NCI-H1417 (cell line): ENCODE measurements around the gene TNFRSF17.
"Not testable (repeated sequence)": the region's sequence is repeated elsewhere in the genome, so short reads cannot be mapped to it uniquely, and the experiment has no call there.

Experiments used
- DNase-seq, 3 experiments: peaks; one replicate each; lab custom pipeline; 2025; lab: John Stamatoyannopoulos, UW

Gene TNFRSF17

GRCh38 chr16:11964761-11965551 is at the start of gene TNFRSF17:
Gene TNFRSF17, plus strand, starts transcription at chr16:11965210. Its CDS starts 115 bp downstream, at chr16:11965325.
- DNase-seq: no peak

GRCh38 chr16:11915644-11916523 is 49.1 kb upstream of the TNFRSF17 start, which contains the start of gene GSPT1:
Gene GSPT1, minus strand, starts transcription at chr16:11915956. Its CDS starts 236 bp downstream, at chr16:11915720.
- DNase-seq: peak; percentile 92 to 99 (median 97)

GRCh38 chr16:11916524-11917285 is 48.3 kb upstream of the TNFRSF17 start:
- DNase-seq: peak; percentile 29 to 64 (median 45)

- DNase-seq: not testable (repeated sequence)
These were observed 41.0 kb upstream of the TNFRSF17 start for GRCh38 chr16:11924046-11924445.

GRCh38 chr16:11927350-11927749 is 37.7 kb upstream of the TNFRSF17 start:
- DNase-seq: not testable (repeated sequence)

GRCh38 chr16:11941945-11942344 is 23.1 kb upstream of the TNFRSF17 start, which contains the start of gene NPIPB2:
Gene NPIPB2, minus strand, starts transcription at chr16:11942045. Its CDS starts 0 bp downstream, at chr16:11942045.
- not testable (repeated sequence) for DNase-seq

- DNase-seq: no peak
These were observed 18.6 kb upstream of the TNFRSF17 start for GRCh38 chr16:11946433-11946832.

GRCh38 chr16:11948819-11949218 is 16.2 kb upstream of the TNFRSF17 start:
- DNase-seq: no peak

- peak in 2 of 3 experiments; percentile 3 to 70 for DNase-seq
These were observed 15.5 kb upstream of the TNFRSF17 start for GRCh38 chr16:11949527-11949926.

- no peak for DNase-seq
These were observed 14.6 kb upstream of the TNFRSF17 start for GRCh38 chr16:11950388-11950787.

- DNase-seq: not testable (repeated sequence)
These were observed 11.4 kb upstream of the TNFRSF17 start for GRCh38 chr16:11953576-11953975.

- DNase-seq: no peak
These were observed 9.3 kb upstream of the TNFRSF17 start for GRCh38 chr16:11955713-11956123.

GRCh38 chr16:11956558-11956957 is 8.5 kb upstream of the TNFRSF17 start:
- DNase-seq: no peak

GRCh38 chr16:11957591-11958395 is 7.2 kb upstream of the TNFRSF17 start:
- DNase-seq: no peak

GRCh38 chr16:11962457-11962856 is 2.6 kb upstream of the TNFRSF17 start:
- DNase-seq: not testable (repeated sequence)

- not testable (repeated sequence) for DNase-seq
These were observed 2.0 kb upstream of the TNFRSF17 start for GRCh38 chr16:11962978-11963377.

- no peak for DNase-seq
These were observed 1.3 kb upstream of the TNFRSF17 start for GRCh38 chr16:11963706-11964105.

GRCh38 chr16:11966173-11966572 is 1.2 kb downstream of the TNFRSF17 start:
- DNase-seq: no peak

GRCh38 chr16:11967195-11967911 is 2.3 kb downstream of the TNFRSF17 start:
- DNase-seq: no peak

GRCh38 chr16:11968577-11968976 is 3.6 kb downstream of the TNFRSF17 start:
- DNase-seq: no peak
